Stomach (tissue), 9 donors: ENCODE results near the gene PPM1F. TPM values are rescaled to one million over a fixed set of nuclear protein-coding genes. Genes with fewer than 3 reads are reported as not detected.

Experiments
- DNase-seq, 2 donors: peaks; one replicate each; pipeline versions ENCODE4 v3.0.0 to v3.0.0-alpha.2; 2013 to 2019
- H3K27ac ChIP-seq, 5 donors: fragments of 200-600 bp in 4 of 5; sonication (generic) in 4 of 5; one replicate each; pipeline ENCODE4 v1.5.1; 2013 to 2019; ENCODE audit warnings: mild to moderate bottlenecking in 1 of 5, moderate library complexity in 1 of 5
- H3K27me3 ChIP-seq, 3 donors: fragments of 200-600 bp; sonication (generic); one replicate each; pipeline ENCODE4 v1.5.1; 2017 to 2019; ENCODE audit warnings: mixed run types in 1 of 3
- H3K36me3 ChIP-seq, 4 donors: fragments of 200-600 bp; sonication (generic); 1 replicate in 3 of 4; 2 replicates in 1 of 4; pipeline ENCODE4 v1.5.1; 2016 to 2019
- H3K4me1 ChIP-seq, 4 donors: fragments of 200-600 bp; sonication (generic); one replicate each; pipeline ENCODE4 v1.5.1; 2016 to 2019
- H3K4me3 ChIP-seq, 4 donors: fragments of 200-600 bp; sonication (generic) in 3 of 4; one replicate each; pipeline ENCODE4 v1.5.1; 2016 to 2019; ENCODE audit warnings: mild to moderate bottlenecking in 1 of 4
- H3K9me3 ChIP-seq, 4 donors: fragments of 200-600 bp; sonication (generic); one replicate each; pipeline ENCODE4 v1.5.1; 2016 to 2019
- EP300 ChIP-seq: sonication (generic); formaldehyde crosslinking; IDR thresholded peaks from one replicate; pipeline ENCODE4 v1.6.1; 2017; ENCODE audit warnings: antibody characterized with exemption
- POLR2A ChIP-seq, 4 donors: fragments of 450-650 bp; IDR thresholded peaks; one replicate each; pipeline ENCODE4 v1.6.1; 2016; ENCODE audit warnings: antibody characterized with exemption in 4 of 4, control low read depth in 2 of 4, mild to moderate bottlenecking in 1 of 4, moderate library complexity in 1 of 4
- POLR2AphosphoS5 ChIP-seq, 3 donors: sonication (generic); formaldehyde crosslinking; IDR thresholded peaks; one replicate each; pipeline ENCODE4 v1.6.1; 2016; ENCODE audit warnings: antibody characterized with exemption in 3 of 3
- WGBS, 5 donors: extraction: QIAGEN DNeasy Blood & Tissue Kit in 3 of 5; methylation state at CpG; one replicate each; pipeline versions ENCODE4 v1.1.5 to v1.1.7; 2013 to 2018; 5-methylcytosine and 5-hydroxymethylcytosine counted together
- intact Hi-C: fragments of 100-400 bp; cut with DNase I; formaldehyde crosslinking; loops from one replicate; pipeline ENCODE4 v1.15.1; 2023; ENCODE audit warnings: low total_unique reads
- polyA plus RNA-seq, 3 donors: library from polyadenylated mRNA; stranded (reverse); fragments of 200-250 nt; gene quantifications; one replicate each; pipeline ENCODE4 v1.2.3, GENCODE V29; 2013
- total RNA-seq, 5 donors: library from RNA; depleted of rRNA; stranded (reverse); fragments of >200 nt; gene quantifications; one replicate each; pipeline versions ENCODE4 v1.1.0 to v1.2.3, GENCODE V29; 2014 to 2016
- TF ChIP-seq, protein P1 (sequence below), 7 experiments: fragments of 450-650 bp in 4 of 7; fragments of 200-600 bp in 3 of 7; sonication (generic) in 3 of 7; IDR thresholded peaks; one replicate each; pipeline ENCODE4 v1.5.1; 2016 to 2019; ENCODE audit warnings: antibody characterized with exemption in 7 of 7, control low read depth in 2 of 7, mild to moderate bottlenecking in 1 of 7
- donor health status: healthy with polysubstance abuse.
- donor health status: Bipolar disorder and iron deficiency.
- donor health status: healthy.

Gene PPM1F
- total and polyA plus RNA-seq, 8 donors: 6.7 to 285 (median 16.8) TPM

DNA sequence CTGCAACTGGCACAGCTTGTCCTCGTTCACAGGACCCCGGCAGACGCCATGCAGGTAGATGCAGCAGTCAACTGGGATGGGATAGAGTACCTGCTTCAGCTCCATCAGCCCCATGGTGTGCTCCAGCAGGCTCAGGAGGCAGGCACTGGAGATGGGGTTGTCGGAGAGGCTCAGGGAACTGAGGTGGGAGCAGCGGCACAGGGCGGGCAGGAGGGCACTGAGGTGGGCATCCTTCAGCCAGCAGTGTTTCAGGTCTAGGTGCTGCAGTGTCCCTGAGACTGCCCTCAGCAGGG lies 38.6 kb upstream of the PPM1F start:
- H3K4me1 ChIP-seq: no peaks in the 10 kb centered on the region
- WGBS, 5 donors: 75 to 85% (median 83%) methylated on average over 6 of the region's 6 CpGs
- H3K27ac ChIP-seq: no peak overlapping the region
- H3K4me3 ChIP-seq: no peak overlapping the region
- DNase-seq: no peak
- no peaks in the 10 kb centered on the region for H3K36me3 ChIP-seq
- H3K27me3 ChIP-seq: peaks cover 0 to 8% (median 0%) of the 10 kb centered on the region in 3 donors
- no peaks in the 10 kb centered on the region for H3K9me3 ChIP-seq
- TF ChIP-seq POLR2A (IDR thresholded peaks at IDR 0.05): no peak
- intact Hi-C loops: no loop called here

DNA sequence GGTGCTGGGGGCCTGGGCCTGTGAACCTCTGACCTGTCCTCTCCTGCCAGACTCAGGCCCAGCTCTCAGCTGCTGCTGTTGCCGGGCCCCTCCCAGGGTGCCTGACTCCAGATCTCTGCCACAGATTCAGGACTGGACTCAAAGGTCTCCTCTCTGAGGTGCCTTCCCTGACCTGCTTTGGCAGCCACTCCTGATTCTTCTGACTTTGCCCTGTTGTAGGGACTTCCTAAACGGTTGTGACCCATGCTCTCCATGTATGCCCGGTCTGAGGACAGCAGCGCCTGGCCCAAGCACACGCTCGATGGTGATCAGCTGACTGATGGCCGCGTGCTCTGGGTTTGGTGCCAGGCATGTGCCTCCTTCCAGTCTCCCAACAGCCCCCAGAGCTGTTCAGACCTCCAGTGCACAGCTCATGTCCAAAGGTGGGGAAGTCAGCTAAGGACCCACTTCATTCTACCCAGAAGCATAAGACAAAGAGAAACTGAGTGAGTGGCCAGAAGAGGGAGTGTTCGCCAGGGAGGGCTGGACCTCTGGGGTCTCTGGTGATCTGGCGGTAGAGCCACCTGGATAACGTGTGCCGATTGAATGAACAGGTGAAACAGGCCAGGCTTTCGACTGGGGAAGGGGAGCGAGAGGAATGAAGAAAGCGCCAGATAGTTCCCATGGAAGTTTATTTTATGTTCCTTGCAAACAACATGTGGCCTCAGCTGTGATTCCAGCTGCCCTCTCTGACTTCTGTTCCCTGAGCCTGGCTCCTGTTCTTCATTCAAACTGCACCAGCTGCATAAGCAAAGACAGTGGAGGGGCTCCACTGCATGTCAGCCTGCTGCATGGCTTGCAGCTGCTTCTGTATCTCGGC lies 38.0 kb upstream of the PPM1F start:
- TF ChIP-seq POLR2A (IDR thresholded peaks at IDR 0.05): no peak
- no peak for TF ChIP-seq EP300
- no peak for TF ChIP-seq POLR2AphosphoS5 (IDR thresholded peaks at IDR 0.05)
- TF ChIP-seq, protein P1, sequence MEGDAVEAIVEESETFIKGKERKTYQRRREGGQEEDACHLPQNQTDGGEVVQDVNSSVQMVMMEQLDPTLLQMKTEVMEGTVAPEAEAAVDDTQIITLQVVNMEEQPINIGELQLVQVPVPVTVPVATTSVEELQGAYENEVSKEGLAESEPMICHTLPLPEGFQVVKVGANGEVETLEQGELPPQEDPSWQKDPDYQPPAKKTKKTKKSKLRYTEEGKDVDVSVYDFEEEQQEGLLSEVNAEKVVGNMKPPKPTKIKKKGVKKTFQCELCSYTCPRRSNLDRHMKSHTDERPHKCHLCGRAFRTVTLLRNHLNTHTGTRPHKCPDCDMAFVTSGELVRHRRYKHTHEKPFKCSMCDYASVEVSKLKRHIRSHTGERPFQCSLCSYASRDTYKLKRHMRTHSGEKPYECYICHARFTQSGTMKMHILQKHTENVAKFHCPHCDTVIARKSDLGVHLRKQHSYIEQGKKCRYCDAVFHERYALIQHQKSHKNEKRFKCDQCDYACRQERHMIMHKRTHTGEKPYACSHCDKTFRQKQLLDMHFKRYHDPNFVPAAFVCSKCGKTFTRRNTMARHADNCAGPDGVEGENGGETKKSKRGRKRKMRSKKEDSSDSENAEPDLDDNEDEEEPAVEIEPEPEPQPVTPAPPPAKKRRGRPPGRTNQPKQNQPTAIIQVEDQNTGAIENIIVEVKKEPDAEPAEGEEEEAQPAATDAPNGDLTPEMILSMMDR (IDR thresholded peaks at IDR 0.05): no peak
- intact Hi-C loops: no loop called here
- WGBS, 5 donors: 62 to 72% (median 64%) methylated on average over 16 of the region's 16 CpGs

DNA sequence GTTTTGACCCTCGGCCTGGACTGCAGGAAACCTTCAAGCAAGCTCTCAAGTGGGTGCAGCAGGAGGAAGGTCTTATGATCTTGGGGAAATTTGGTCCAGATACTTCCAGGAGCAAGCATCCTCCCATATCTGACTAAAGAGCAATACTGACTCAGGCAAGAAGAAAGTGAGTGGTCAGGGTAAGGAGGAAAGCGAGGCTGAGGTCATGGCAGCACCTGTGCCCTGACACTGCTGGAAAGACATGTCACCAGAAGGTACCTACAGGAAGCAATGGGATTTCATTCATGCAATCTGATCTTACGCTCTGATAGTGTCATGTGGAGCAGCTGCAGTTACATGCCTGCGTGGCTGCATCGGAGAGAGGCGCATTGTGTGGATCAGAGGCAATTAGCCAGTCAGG lies 36.4 kb upstream of the PPM1F start:
- Histone ChIP-seq H3K9me3 (no peaks in the 10 kb centered on the region), H3K36me3 (no peaks in the 10 kb centered on the region), H3K27me3 (peaks cover 0 to 8% (median 0%) of the 10 kb centered on the region in 3 donors), H3K4me1 (no peaks in the 10 kb centered on the region), H3K4me3 (no peak overlapping the region), H3K27ac (no peak overlapping the region)
- intact Hi-C loops: no loop called here
- no peak for DNase-seq
- WGBS, 5 donors: 47 to 75% (median 55%) methylated on average over 6 of the region's 6 CpGs
- TF ChIP-seq POLR2A (IDR thresholded peaks at IDR 0.05) (no peak), EP300 (no peak), POLR2AphosphoS5 (IDR thresholded peaks at IDR 0.05) (no peak)
- TF ChIP-seq, protein P1 (IDR thresholded peaks at IDR 0.05): no peak

More for the DNA sequence above, 38.0 kb upstream of the PPM1F start:
- Histone ChIP-seq H3K27me3 (peaks cover 0 to 8% (median 0%) of the 10 kb centered on the region in 3 donors), H3K27ac (no peak overlapping the region), H3K36me3 (no peaks in the 10 kb centered on the region), H3K4me1 (no peaks in the 10 kb centered on the region), H3K9me3 (no peaks in the 10 kb centered on the region), H3K4me3 (no peak overlapping the region)
- no peak for DNase-seq

DNA sequence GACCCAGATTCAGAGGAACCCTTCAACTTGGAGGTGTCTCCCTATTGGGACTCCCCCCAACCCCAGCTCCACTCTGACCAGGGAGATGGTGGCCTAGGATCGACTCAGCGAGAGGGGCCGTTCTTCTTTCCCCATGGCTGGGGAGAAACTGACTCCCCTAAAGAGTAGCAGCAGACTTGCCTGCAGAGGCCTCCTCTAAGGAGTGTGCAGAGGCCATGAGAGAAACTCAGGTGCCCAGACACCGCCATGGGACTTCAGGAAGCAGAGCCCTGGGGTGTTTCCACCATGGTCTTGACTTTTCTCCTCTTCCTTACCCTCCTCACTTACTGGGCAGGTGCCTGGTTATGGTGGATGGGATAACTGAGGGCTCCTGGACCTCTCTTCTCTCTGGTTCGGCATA lies 32.6 kb upstream of the PPM1F start:
- intact Hi-C loops: no loop called here
- H3K27ac ChIP-seq: no peak overlapping the region
- H3K27me3 ChIP-seq: peaks cover 0 to 3% (median 0%) of the 10 kb centered on the region in 3 donors
- DNase-seq: no peak
- 91 to 98% (median 96%) methylated on average over 5 of the region's 5 CpGs for WGBS, 5 donors
- no peak for TF ChIP-seq POLR2A (IDR thresholded peaks at IDR 0.05)
- no peak for TF ChIP-seq EP300
- TF ChIP-seq, protein P1 (IDR thresholded peaks at IDR 0.05): no peak
- no peak for TF ChIP-seq POLR2AphosphoS5 (IDR thresholded peaks at IDR 0.05)
- no peak overlapping the region for H3K4me3 ChIP-seq
- no peaks in the 10 kb centered on the region for H3K36me3 ChIP-seq
- no peaks in the 10 kb centered on the region for H3K9me3 ChIP-seq
- peaks cover 8 to 28% (median 22%) of the 10 kb centered on the region in 4 donors for H3K4me1 ChIP-seq

DNA sequence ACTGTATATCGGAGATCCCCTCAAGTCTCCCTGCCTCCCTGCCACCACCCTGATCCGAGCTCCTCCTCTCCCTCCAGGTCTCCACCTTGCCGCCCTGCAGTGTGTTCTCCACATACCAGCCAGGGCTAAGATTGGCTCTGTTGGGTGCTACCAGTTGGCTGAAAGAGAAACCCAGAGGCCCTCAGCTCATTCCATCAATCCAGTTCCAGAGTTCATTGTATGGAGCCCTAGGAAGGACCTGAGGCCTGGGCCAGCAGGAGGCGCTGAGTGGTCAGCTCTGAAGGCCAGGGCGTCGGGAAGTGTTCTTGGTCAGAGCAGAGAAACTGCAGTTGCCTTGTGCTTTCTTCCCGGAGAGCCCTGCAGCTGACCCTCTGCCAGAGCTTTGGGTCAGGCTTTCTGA lies 32.1 kb upstream of the PPM1F start:
- Histone ChIP-seq H3K36me3 (no peaks in the 10 kb centered on the region), H3K4me1 (peaks cover 8 to 30% (median 24%) of the 10 kb centered on the region in 4 donors), H3K27me3 (peaks cover 0 to 2% (median 0%) of the 10 kb centered on the region in 3 donors), H3K9me3 (no peaks in the 10 kb centered on the region), H3K4me3 (no peak overlapping the region), H3K27ac (no peak overlapping the region)
- 33 to 52% (median 47%) methylated on average over 7 of the region's 7 CpGs for WGBS, 5 donors
- TF ChIP-seq POLR2A (IDR thresholded peaks at IDR 0.05) (no peak), EP300 (no peak), POLR2AphosphoS5 (IDR thresholded peaks at IDR 0.05) (no peak)
- TF ChIP-seq, protein P1 (IDR thresholded peaks at IDR 0.05): no peak
- peak in 1 of 2 donors; percentile 37 for DNase-seq
- intact Hi-C loops: no loop called here
